Measurements from ENCODE around the gene SRRM1.

DNA sequence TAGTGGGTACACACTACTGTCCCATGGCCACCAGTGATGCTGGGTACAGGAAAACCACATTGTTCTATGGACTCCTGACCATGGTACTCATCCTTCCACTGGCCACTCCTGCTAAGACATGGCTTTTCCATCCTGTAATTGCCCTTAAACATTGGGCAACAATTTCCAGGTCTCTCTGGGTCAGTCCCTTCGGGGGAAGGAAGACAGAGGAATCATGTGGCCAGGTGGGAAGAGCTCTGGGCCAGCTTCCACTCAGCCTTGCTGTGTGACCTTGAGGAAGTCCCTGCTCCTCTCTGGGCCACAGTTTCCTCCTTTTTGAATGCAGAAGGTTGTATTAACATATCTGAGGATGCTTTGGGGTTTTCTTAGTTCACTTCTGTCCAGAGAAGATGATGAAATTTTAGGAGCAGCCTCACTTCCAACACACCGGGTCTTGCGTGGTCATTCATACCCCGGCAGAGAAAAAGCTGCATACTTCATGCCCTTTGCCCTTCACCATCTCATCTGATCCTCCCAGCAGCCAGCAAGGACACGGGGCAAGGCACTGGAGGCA, 50.8 kb downstream of the SRRM1 start:
- TF ChIP-seq POLR2A (IDR thresholded peaks at IDR 0.05) = no peak
- TF ChIP-seq, protein P1, sequence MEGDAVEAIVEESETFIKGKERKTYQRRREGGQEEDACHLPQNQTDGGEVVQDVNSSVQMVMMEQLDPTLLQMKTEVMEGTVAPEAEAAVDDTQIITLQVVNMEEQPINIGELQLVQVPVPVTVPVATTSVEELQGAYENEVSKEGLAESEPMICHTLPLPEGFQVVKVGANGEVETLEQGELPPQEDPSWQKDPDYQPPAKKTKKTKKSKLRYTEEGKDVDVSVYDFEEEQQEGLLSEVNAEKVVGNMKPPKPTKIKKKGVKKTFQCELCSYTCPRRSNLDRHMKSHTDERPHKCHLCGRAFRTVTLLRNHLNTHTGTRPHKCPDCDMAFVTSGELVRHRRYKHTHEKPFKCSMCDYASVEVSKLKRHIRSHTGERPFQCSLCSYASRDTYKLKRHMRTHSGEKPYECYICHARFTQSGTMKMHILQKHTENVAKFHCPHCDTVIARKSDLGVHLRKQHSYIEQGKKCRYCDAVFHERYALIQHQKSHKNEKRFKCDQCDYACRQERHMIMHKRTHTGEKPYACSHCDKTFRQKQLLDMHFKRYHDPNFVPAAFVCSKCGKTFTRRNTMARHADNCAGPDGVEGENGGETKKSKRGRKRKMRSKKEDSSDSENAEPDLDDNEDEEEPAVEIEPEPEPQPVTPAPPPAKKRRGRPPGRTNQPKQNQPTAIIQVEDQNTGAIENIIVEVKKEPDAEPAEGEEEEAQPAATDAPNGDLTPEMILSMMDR (IDR thresholded peaks at IDR 0.05) = no peak
